Effector memory CD8-positive, alpha-beta T cell (primary cell): ENCODE measurements around the gene DBX1.

Experiments
- ATAC-seq: fragments of 150-1000 bp; cut with Tn5 transposase; replicated peaks from 2 replicates; pipeline ENCODE4 v1.10.0; 2021; ENCODE audit warnings: mild to moderate bottlenecking, moderate library complexity
- DNase-seq, 3 experiments: peaks; one replicate each; pipeline ENCODE4 v3.0.0; 2021
- H3K27ac Mint-ChIP-seq, 2 donors: one replicate each; pipeline ENCODE4 v1.8.0; 2022; ENCODE audit warnings: mild to moderate bottlenecking in 2 of 2, mixed read lengths in 2 of 2, moderate library complexity in 2 of 2
- H3K27me3 Mint-ChIP-seq, 2 donors: one replicate each; pipeline ENCODE4 v1.8.0; 2022; ENCODE audit warnings: mixed read lengths in 2 of 2
- H3K36me3 Mint-ChIP-seq: one replicate; pipeline ENCODE4 v1.8.0; 2022; ENCODE audit warnings: mild to moderate bottlenecking, moderate library complexity, mixed read lengths; ENCODE audit not compliant: insufficient read depth
- H3K4me1 Mint-ChIP-seq, 2 donors: one replicate each; pipeline ENCODE4 v1.8.0; 2022; ENCODE audit warnings: low read depth in 2 of 2, mixed read lengths in 2 of 2
- H3K4me3 Mint-ChIP-seq, 2 donors: one replicate each; pipeline ENCODE4 v1.8.0; 2022; ENCODE audit warnings: mild to moderate bottlenecking in 2 of 2, mixed read lengths in 2 of 2, moderate library complexity in 2 of 2
- H3K9me3 Mint-ChIP-seq, 2 donors: one replicate each; pipeline ENCODE4 v1.8.0; 2022; ENCODE audit warnings: mixed read lengths in 2 of 2

Gene DBX1

GRCh38 chr11:20126724-20127123 lies 33.6 kb downstream of the DBX1 start:
- ATAC-seq (no peak), DNase-seq (no peak)
- peaks cover under 1 to 18% of the 10 kb centered on the region in 2 donors for H3K27me3 Mint-ChIP-seq
- H3K9me3 Mint-ChIP-seq = no peaks in the 10 kb centered on the region
- no peak overlapping the region for H3K4me3 Mint-ChIP-seq
- no peaks in the 10 kb centered on the region for H3K36me3 Mint-ChIP-seq
- no peaks in the 10 kb centered on the region for H3K4me1 Mint-ChIP-seq
- no peak overlapping the region for H3K27ac Mint-ChIP-seq

- H3K27ac Mint-ChIP-seq = no peak overlapping the region
- no peaks in the 10 kb centered on the region for H3K4me1 Mint-ChIP-seq
These were observed 34.3 kb downstream of the DBX1 start for GRCh38 chr11:20125927-20126326.

GRCh38 chr11:20122131-20122530 lies 38.1 kb downstream of the DBX1 start:
- Mint-ChIP-seq H3K27ac (no peak overlapping the region), H3K4me1 (no peaks in the 10 kb centered on the region), H3K27me3 (peaks cover 20 to 47% of the 10 kb centered on the region in 2 donors), H3K9me3 (no peaks in the 10 kb centered on the region), H3K36me3 (no peaks in the 10 kb centered on the region), H3K4me3 (no peak overlapping the region)
- ATAC-seq = no peak
- DNase-seq = no peak

More at GRCh38 chr11:20125927-20126326, 34.3 kb downstream of the DBX1 start:
- H3K27me3 Mint-ChIP-seq = peaks cover 5 to 19% of the 10 kb centered on the region in 2 donors
- DNase-seq = no peak
- ATAC-seq = no peak
- H3K9me3 Mint-ChIP-seq = no peaks in the 10 kb centered on the region
- no peak overlapping the region for H3K4me3 Mint-ChIP-seq
- no peaks in the 10 kb centered on the region for H3K36me3 Mint-ChIP-seq

GRCh38 chr11:20120134-20120925 lies 39.9 kb downstream of the DBX1 start:
- Mint-ChIP-seq H3K27me3 (peaks cover 20 to 35% of the 10 kb centered on the region in 2 donors), H3K36me3 (no peaks in the 10 kb centered on the region), H3K9me3 (no peaks in the 10 kb centered on the region), H3K4me1 (no peaks in the 10 kb centered on the region), H3K27ac (no peak overlapping the region), H3K4me3 (no peak overlapping the region)
- ATAC-seq (no peak), DNase-seq (no peak)

- ATAC-seq (no peak), DNase-seq (no peak)
- no peaks in the 10 kb centered on the region for H3K9me3 Mint-ChIP-seq
- peaks cover 20 to 35% of the 10 kb centered on the region in 2 donors for H3K27me3 Mint-ChIP-seq
- H3K36me3 Mint-ChIP-seq = no peaks in the 10 kb centered on the region
- no peaks in the 10 kb centered on the region for H3K4me1 Mint-ChIP-seq
- no peak overlapping the region for H3K27ac Mint-ChIP-seq
- H3K4me3 Mint-ChIP-seq = no peak overlapping the region
These were observed 41.0 kb downstream of the DBX1 start for GRCh38 chr11:20119315-20119714.

- no peak for ATAC-seq
- Mint-ChIP-seq H3K9me3 (no peaks in the 10 kb centered on the region), H3K27ac (no peak overlapping the region), H3K36me3 (no peaks in the 10 kb centered on the region), H3K4me3 (no peak overlapping the region), H3K4me1 (no peaks in the 10 kb centered on the region), H3K27me3 (peaks cover 20 to 35% of the 10 kb centered on the region in 2 donors)
- no peak for DNase-seq
These were observed 42.1 kb downstream of the DBX1 start for GRCh38 chr11:20118209-20118608.

- Mint-ChIP-seq H3K27ac (no peak overlapping the region), H3K9me3 (no peaks in the 10 kb centered on the region), H3K27me3 (peaks cover 20 to 41% of the 10 kb centered on the region in 2 donors), H3K36me3 (no peaks in the 10 kb centered on the region), H3K4me1 (no peaks in the 10 kb centered on the region), H3K4me3 (no peak overlapping the region)
- ATAC-seq (no peak), DNase-seq (no peak)
These were observed 43.0 kb downstream of the DBX1 start for GRCh38 chr11:20117291-20117690.

- Mint-ChIP-seq H3K36me3 (no peaks in the 10 kb centered on the region), H3K27ac (no peak overlapping the region), H3K4me1 (no peaks in the 10 kb centered on the region), H3K9me3 (no peaks in the 10 kb centered on the region), H3K4me3 (no peak overlapping the region), H3K27me3 (peaks cover 20 to 42% of the 10 kb centered on the region in 2 donors)
- ATAC-seq = no peak
- no peak for DNase-seq
These were observed 43.5 kb downstream of the DBX1 start for GRCh38 chr11:20116825-20117224.

- DNase-seq (no peak), ATAC-seq (no peak)
- Mint-ChIP-seq H3K27me3 (peaks cover 4 to 38% of the 10 kb centered on the region in 2 donors), H3K9me3 (no peaks in the 10 kb centered on the region), H3K36me3 (no peaks in the 10 kb centered on the region), H3K4me3 (no peak overlapping the region), H3K4me1 (no peaks in the 10 kb centered on the region), H3K27ac (no peak overlapping the region)
These were observed 45.7 kb downstream of the DBX1 start for GRCh38 chr11:20114588-20114987.

- Mint-ChIP-seq H3K36me3 (no peaks in the 10 kb centered on the region), H3K27me3 (peaks cover 0 to 23% of the 10 kb centered on the region in 2 donors), H3K9me3 (no peaks in the 10 kb centered on the region), H3K27ac (no peak overlapping the region), H3K4me1 (no peaks in the 10 kb centered on the region), H3K4me3 (no peak overlapping the region)
- DNase-seq (no peak), ATAC-seq (no peak)
These were observed 47.2 kb downstream of the DBX1 start for GRCh38 chr11:20113149-20113438.

- ATAC-seq = no peak
These were observed 47.8 kb downstream of the DBX1 start for GRCh38 chr11:20112291-20113148.

GRCh38 chr11:20111871-20112270 lies 48.4 kb downstream of the DBX1 start:
- no peak for DNase-seq
- no peak overlapping the region for H3K27ac Mint-ChIP-seq
- no peaks in the 10 kb centered on the region for H3K9me3 Mint-ChIP-seq
- no peaks in the 10 kb centered on the region for H3K4me1 Mint-ChIP-seq
- no peak for ATAC-seq
- no peak overlapping the region for H3K4me3 Mint-ChIP-seq
- H3K27me3 Mint-ChIP-seq = peaks cover 0 to 28% of the 10 kb centered on the region in 2 donors
- no peaks in the 10 kb centered on the region for H3K36me3 Mint-ChIP-seq

More at GRCh38 chr11:20112291-20113148, 47.8 kb downstream of the DBX1 start:
- no peaks in the 10 kb centered on the region for H3K4me1 Mint-ChIP-seq
- no peak overlapping the region for H3K27ac Mint-ChIP-seq
- no peak overlapping the region for H3K4me3 Mint-ChIP-seq
- H3K27me3 Mint-ChIP-seq = peaks cover 0 to 25% of the 10 kb centered on the region in 2 donors
- DNase-seq = no peak
- H3K9me3 Mint-ChIP-seq = no peaks in the 10 kb centered on the region
- no peaks in the 10 kb centered on the region for H3K36me3 Mint-ChIP-seq

- H3K4me1 Mint-ChIP-seq = no peaks in the 10 kb centered on the region
- peak; percentile 70 for ATAC-seq
These were observed 49.2 kb downstream of the DBX1 start for GRCh38 chr11:20110908-20111669.

More at GRCh38 chr11:20110908-20111669, 49.2 kb downstream of the DBX1 start:
- peaks cover 0 to 28% of the 10 kb centered on the region in 2 donors for H3K27me3 Mint-ChIP-seq
- DNase-seq = peak; percentile 29 to 40 (median 38)
- no peaks in the 10 kb centered on the region for H3K9me3 Mint-ChIP-seq
- H3K36me3 Mint-ChIP-seq = no peaks in the 10 kb centered on the region
- no peak overlapping the region for H3K4me3 Mint-ChIP-seq
- no peak overlapping the region for H3K27ac Mint-ChIP-seq
